ENCODE measurements around the gene TH. TPM values are rescaled to one million over a fixed set of nuclear protein-coding genes. Genes with fewer than 3 reads are reported as not detected.

Gene TH
- polyA plus RNA-seq, 1 of the 3 experiments (the other 2 are of a cell fraction) = not detected

GRCh38 chr11:2182692-2183474 is 11.3 kb upstream of the TH start:
- H3K4me3 ChIP-seq (ENCODE audit: low read depth in 2 of 2, low read length in 1 of 2) = no peak overlapping the region
- no peak overlapping the region for H2AFZ ChIP-seq (ENCODE audit: low read depth)
- no peaks in the 10 kb centered on the region for H3K9me2 ChIP-seq
- ChIA-PET CTCF (interaction anchor here (1.0 to 1.7 kb wide), 6 partner anchors 9 to 32 kb away, joined by 3 to 8 read pairs (median 4); no protein-coding TSS in a partner anchor), POLR2A (interaction anchor here (1.2 kb wide), 1 partner anchor 11 kb away, joined by 3 read pairs; no protein-coding TSS in a partner anchor)
- H3K4me1 ChIP-seq (ENCODE audit: control insufficient read depth in 1 of 2, insufficient read depth in 2 of 2, low read depth in 1 of 2, low read length in 1 of 2) = peaks cover 0 to 20% of the 10 kb centered on the region in 2 experiments; a peak in 1 of 4 replicates
- no peaks in the 10 kb centered on the region for H3F3A ChIP-seq (replicated peaks; ENCODE audit: insufficient read depth)
- no peaks in the 10 kb centered on the region for H3K9me3 ChIP-seq
- H3K4me2 ChIP-seq = no peak overlapping the region
- H3K79me2 ChIP-seq (ENCODE audit: insufficient read depth) = no peaks in the 10 kb centered on the region
- 60% methylated on average over 16 of the region's 20 CpGs for WGBS (ENCODE audit: low lambda C conversion rate)
- H3K27me3 ChIP-seq (ENCODE audit: insufficient read depth) = no peaks in the 10 kb centered on the region
- no peaks in the 10 kb centered on the region for H3K36me3 ChIP-seq (replicated peaks in 1 of 2; ENCODE audit: control insufficient read depth in 1 of 2, insufficient read depth in 2 of 2, low read length in 1 of 2)
- TF ChIP-seq, protein P1, sequence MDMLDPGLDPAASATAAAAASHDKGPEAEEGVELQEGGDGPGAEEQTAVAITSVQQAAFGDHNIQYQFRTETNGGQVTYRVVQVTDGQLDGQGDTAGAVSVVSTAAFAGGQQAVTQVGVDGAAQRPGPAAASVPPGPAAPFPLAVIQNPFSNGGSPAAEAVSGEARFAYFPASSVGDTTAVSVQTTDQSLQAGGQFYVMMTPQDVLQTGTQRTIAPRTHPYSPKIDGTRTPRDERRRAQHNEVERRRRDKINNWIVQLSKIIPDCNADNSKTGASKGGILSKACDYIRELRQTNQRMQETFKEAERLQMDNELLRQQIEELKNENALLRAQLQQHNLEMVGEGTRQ (IDR thresholded peaks at IDR 0.05; ENCODE audit: borderline replicate concordance, low read depth, low read length) = no peak
- no peaks in the 10 kb centered on the region for H4K20me1 ChIP-seq (ENCODE audit: insufficient read depth)
- no peak for DNase-seq
- no peak overlapping the region for H3K9ac ChIP-seq
- no peak overlapping the region for H3K27ac ChIP-seq (ENCODE audit: low read depth in 2 of 2, low read length in 1 of 2)

DNA sequence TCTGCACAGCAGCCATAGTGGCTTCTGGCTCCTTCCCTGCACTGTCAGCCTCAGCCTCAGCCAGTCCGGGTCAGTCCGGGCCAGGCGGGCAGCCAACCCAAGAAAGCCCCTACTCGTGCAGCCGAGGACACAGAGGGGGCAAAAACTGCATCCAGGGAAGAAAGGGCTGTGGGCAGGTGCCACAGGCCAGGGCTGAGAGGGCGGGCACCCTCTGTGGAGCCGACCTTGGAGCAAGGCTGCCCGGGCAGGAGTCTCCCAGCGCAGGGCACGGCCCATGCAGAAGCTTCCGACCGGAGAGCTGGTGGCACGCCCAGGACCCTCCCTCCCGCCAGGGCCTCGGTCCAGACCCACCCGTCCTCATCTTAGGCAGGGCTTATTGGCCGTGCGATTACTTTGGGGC is 10.5 kb upstream of the TH start:
- TF ChIP-seq RXRA (IDR thresholded peaks at IDR 0.05; ENCODE audit: borderline replicate concordance, low read depth) (no peak), CTCF (IDR thresholded peaks at IDR 0.05) (no peak), RCOR1 (IDR thresholded peaks at IDR 0.05; ENCODE audit: low read length) (no peak)
- no peaks in the 10 kb centered on the region for H4K20me1 ChIP-seq (ENCODE audit: insufficient read depth)
- POLR2A ChIA-PET = interaction anchor here (1.2 kb wide), 1 partner anchor 11 kb away, joined by 3 read pairs; no protein-coding TSS in a partner anchor
- no peaks in the 10 kb centered on the region for H3K79me2 ChIP-seq (ENCODE audit: insufficient read depth)
- no peaks in the 10 kb centered on the region for H3K36me3 ChIP-seq (replicated peaks in 1 of 2; ENCODE audit: control insufficient read depth in 1 of 2, insufficient read depth in 2 of 2, low read length in 1 of 2)
- no peaks in the 10 kb centered on the region for H3K9me3 ChIP-seq
- H3K4me3 ChIP-seq (ENCODE audit: low read depth in 2 of 2, low read length in 1 of 2) = no peak overlapping the region
- H3K9me2 ChIP-seq = no peaks in the 10 kb centered on the region
- no peak overlapping the region for H3K9ac ChIP-seq
- 84% methylated on average over 8 of the region's 18 CpGs for WGBS (ENCODE audit: low lambda C conversion rate)
- H3K27ac ChIP-seq (ENCODE audit: low read depth in 2 of 2, low read length in 1 of 2) = no peak overlapping the region
- no peak overlapping the region for H3K4me2 ChIP-seq
- no peak overlapping the region for H2AFZ ChIP-seq (ENCODE audit: low read depth)
- peaks cover 0 to 20% of the 10 kb centered on the region in 2 experiments; a peak in 1 of 4 replicates for H3K4me1 ChIP-seq (ENCODE audit: control insufficient read depth in 1 of 2, insufficient read depth in 2 of 2, low read depth in 1 of 2, low read length in 1 of 2)
- no peaks in the 10 kb centered on the region for H3F3A ChIP-seq (replicated peaks; ENCODE audit: insufficient read depth)
- no peaks in the 10 kb centered on the region for H3K27me3 ChIP-seq (ENCODE audit: insufficient read depth)
- CTCF ChIA-PET = interaction anchor here (0.6 to 1.6 kb wide), 5 partner anchors 8 to 490 kb away, joined by 3 to 5 read pairs (median 3); no protein-coding TSS in a partner anchor
- no peak for DNase-seq
